OCI-LY3 (cell line): ENCODE results near the gene LYZL2.
"Not testable (repeated sequence)": the region's sequence is repeated elsewhere in the genome, so short reads cannot be mapped to it uniquely, and the experiment has no call there.

Source experiments
- H2AFZ ChIP-seq: fragments of 200-600, 300-600 bp; shearing (Covaris generic); 2 replicates; pipeline ENCODE4 v1.6.0; 2014; ENCODE audit warnings: antibody characterized with exemption, low read depth, low read length
- H3K27ac ChIP-seq: fragments of 200-600, 300-600 bp; sonication (generic); 2 replicates; pipeline ENCODE4 v1.5.1; 2014; ENCODE audit warnings: mild to moderate bottlenecking, low read length, moderate library complexity, mixed read lengths
- H3K27me3 ChIP-seq: fragments of 200-600, 300-600 bp; sonication (generic); 2 replicates; pipeline ENCODE4 v1.6.1; 2014; ENCODE audit warnings: low read depth, low read length, mixed read lengths
- H3K36me3 ChIP-seq: fragments of 200-600, 300-600 bp; sonication (generic); replicated peaks from 2 replicates; pipeline ENCODE3; 2014; ENCODE audit warnings: low read depth, low read length, mixed read lengths
- H3K4me1 ChIP-seq: fragments of 300-600, 200-600 bp; sonication (generic); 2 replicates; pipeline ENCODE4 v1.6.1; 2014; ENCODE audit warnings: low read length, mixed read lengths
- H3K4me2 ChIP-seq: fragments of 200-600, 300-600 bp; sonication (generic); 2 replicates; pipeline ENCODE4 v1.6.1; 2014; ENCODE audit warnings: low read length, mixed read lengths
- H3K4me3 ChIP-seq: fragments of 300-600, 200-600 bp; sonication (generic); 2 replicates; pipeline ENCODE4 v1.5.1; 2014; ENCODE audit warnings: antibody characterized with exemption, mild to moderate bottlenecking, low read length, moderate library complexity
- H3K79me2 ChIP-seq: fragments of 300-600, 200-600 bp; shearing (Covaris generic); 2 replicates; pipeline ENCODE4 v1.6.1; 2014; ENCODE audit warnings: mild to moderate bottlenecking, low read length, mixed read lengths
- H3K9ac ChIP-seq: fragments of 300-600, 200-600 bp; shearing (Covaris generic); 2 replicates; pipeline ENCODE4 v1.6.0; 2014; ENCODE audit warnings: mild to moderate bottlenecking, low read length, moderate library complexity
- H3K9me3 ChIP-seq: fragments of 200-600, 300-600 bp; shearing (Covaris generic); 2 replicates; pipeline ENCODE4 v1.6.1; 2014; ENCODE audit warnings: low read length, mixed read lengths; ENCODE audit not compliant: insufficient read depth
- H4K20me1 ChIP-seq: fragments of 200-600, 300-600 bp; sonication (generic); 2 replicates; pipeline ENCODE4 v1.6.1; 2016; ENCODE audit warnings: low read length, mixed read lengths; ENCODE audit not compliant: insufficient read depth
- CTCF ChIP-seq: fragments of 200-600, 300-600 bp; sonication (generic); IDR thresholded peaks from 2 replicates; pipeline ENCODE4 v1.5.1; 2014; ENCODE audit warnings: antibody characterized with exemption, low read length, low read depth
- EZH2phosphoT487 ChIP-seq: fragments of 200-600 bp; shearing (Covaris generic); IDR thresholded peaks from 2 replicates; pipeline ENCODE4 v1.6.1; 2018; ENCODE audit warnings: antibody characterized with exemption, mixed run types, low read depth

The LYZL2 gene

GRCh38 chr10:30656233-30656632 lies 26.7 kb upstream of the LYZL2 start:
- Histone ChIP-seq H3K27ac (no peak overlapping the region), H3K79me2 (no peaks in the 10 kb centered on the region), H3K4me3 (no peak overlapping the region), H3K4me2 (no peak overlapping the region), H2AFZ (no peak overlapping the region), H3K4me1 (no peaks in the 10 kb centered on the region), H3K9ac (no peak overlapping the region), H3K36me3 (no peaks in the 10 kb centered on the region), H3K27me3 (peaks cover 42% of the 10 kb centered on the region), H4K20me1 (no peaks in the 10 kb centered on the region), H3K9me3 (no peaks in the 10 kb centered on the region)
- TF ChIP-seq CTCF (no peak), EZH2phosphoT487 (no peak)

- not testable (repeated sequence) for H2AFZ ChIP-seq, H3K4me3 ChIP-seq, H4K20me1 ChIP-seq, H3K4me2 ChIP-seq, H3K9ac ChIP-seq, H3K36me3 ChIP-seq, H3K27ac ChIP-seq, H3K4me1 ChIP-seq, H3K79me2 ChIP-seq, H3K9me3 ChIP-seq
- peaks cover 42% of the 10 kb centered on the region for H3K27me3 ChIP-seq
Observed at GRCh38 chr10:30655001-30655400, 25.4 kb upstream of the LYZL2 start.

GRCh38 chr10:30651470-30652397 lies 22.2 kb upstream of the LYZL2 start:
- not testable (repeated sequence) for H3K9ac ChIP-seq, H3K9me3 ChIP-seq, H3K4me1 ChIP-seq, H3K27ac ChIP-seq, H4K20me1 ChIP-seq, H2AFZ ChIP-seq, H3K4me3 ChIP-seq, H3K36me3 ChIP-seq, H3K4me2 ChIP-seq, H3K79me2 ChIP-seq
- peaks cover 19% of the 10 kb centered on the region for H3K27me3 ChIP-seq

- H3K79me2 ChIP-seq, result no peaks in the 10 kb centered on the region
- no peak overlapping the region for H3K4me3 ChIP-seq
- H3K27me3 ChIP-seq, result peaks cover 5% of the 10 kb centered on the region; the same call in 1 of the 2 replicates
- H3K9ac ChIP-seq, result no peak overlapping the region
- H3K4me1 ChIP-seq, result no peaks in the 10 kb centered on the region
- no peak overlapping the region for H3K4me2 ChIP-seq
- H3K27ac ChIP-seq, result no peak overlapping the region
- no peak for TF ChIP-seq CTCF
- no peak for TF ChIP-seq EZH2phosphoT487
- no peaks in the 10 kb centered on the region for H3K36me3 ChIP-seq
- H2AFZ ChIP-seq, result no peak overlapping the region
- no peaks in the 10 kb centered on the region for H4K20me1 ChIP-seq
- no peaks in the 10 kb centered on the region for H3K9me3 ChIP-seq
Observed at GRCh38 chr10:30647089-30647488, 17.5 kb upstream of the LYZL2 start.

- Histone ChIP-seq H3K4me2 (no peak overlapping the region), H3K27ac (no peak overlapping the region), H3K36me3 (no peaks in the 10 kb centered on the region), H3K9me3 (no peaks in the 10 kb centered on the region), H3K9ac (no peak overlapping the region), H3K4me3 (no peak overlapping the region), H4K20me1 (no peaks in the 10 kb centered on the region), H3K27me3 (peaks cover 16% of the 10 kb centered on the region; the same call in 1 of the 2 replicates), H3K79me2 (no peaks in the 10 kb centered on the region), H3K4me1 (no peaks in the 10 kb centered on the region), H2AFZ (no peak overlapping the region)
- TF ChIP-seq EZH2phosphoT487, result no peak
- no peak for TF ChIP-seq CTCF
Observed at GRCh38 chr10:30645340-30645827, 15.8 kb upstream of the LYZL2 start.

GRCh38 chr10:30644408-30644861 lies 14.9 kb upstream of the LYZL2 start:
- not testable (repeated sequence) for H3K4me2 ChIP-seq, H3K9me3 ChIP-seq, H3K36me3 ChIP-seq, H3K9ac ChIP-seq, H2AFZ ChIP-seq, H3K27ac ChIP-seq, H4K20me1 ChIP-seq, H3K4me1 ChIP-seq, H3K4me3 ChIP-seq, H3K79me2 ChIP-seq
- H3K27me3 ChIP-seq, result peaks cover 20% of the 10 kb centered on the region; the same call in 1 of the 2 replicates

- not testable (repeated sequence) for H3K4me1 ChIP-seq, H3K36me3 ChIP-seq, H3K4me2 ChIP-seq, H4K20me1 ChIP-seq, H2AFZ ChIP-seq, H3K9ac ChIP-seq, H3K79me2 ChIP-seq, H3K27ac ChIP-seq, H3K9me3 ChIP-seq, H3K4me3 ChIP-seq
- H3K27me3 ChIP-seq, result peaks cover 20% of the 10 kb centered on the region; the same call in 1 of the 2 replicates
Observed at GRCh38 chr10:30643557-30644199, 14.1 kb upstream of the LYZL2 start.
